GM19043 (cell line): ENCODE data around the gene COL6A3.

Experiments
- ATAC-seq: cut with Tn5 transposase; IDR thresholded peaks from one replicate; pipeline ENCODE4 v1.9.1; 2021; ENCODE audit warnings: low read depth; ENCODE audit not compliant: unreplicated experiment

Gene COL6A3

GRCh38 chr2:237441605-237442274 is 27.8 kb upstream of the COL6A3 start:
- ATAC-seq: no peak

- no peak for ATAC-seq
Observed at GRCh38 chr2:237440819-237441281, 26.9 kb upstream of the COL6A3 start.

GRCh38 chr2:237438080-237438940 is 24.3 kb upstream of the COL6A3 start:
- ATAC-seq: no peak

DNA sequence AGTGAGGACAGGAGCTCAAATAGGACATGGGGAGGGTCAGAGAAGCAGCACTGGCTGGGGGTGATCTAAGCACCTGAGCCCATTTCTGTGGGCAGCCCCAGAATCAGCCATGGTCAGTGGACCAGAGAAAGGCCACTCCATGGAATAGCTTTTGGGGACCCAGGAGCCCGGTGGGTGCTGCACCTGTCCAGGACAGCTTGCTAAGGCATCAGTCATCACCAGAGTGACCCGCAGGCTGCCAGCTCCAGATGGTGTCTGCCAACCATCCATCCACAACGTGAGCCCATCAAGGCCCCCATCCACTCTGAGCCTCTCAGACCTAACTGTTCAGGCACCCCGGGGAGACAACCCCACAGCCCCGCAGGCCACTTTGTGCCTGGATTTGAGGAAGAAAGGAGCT is 23.6 kb upstream of the COL6A3 start:
- no peak for ATAC-seq

GRCh38 chr2:237435844-237436587 is 22.1 kb upstream of the COL6A3 start:
- no peak for ATAC-seq

GRCh38 chr2:237434866-237435311 is 20.9 kb upstream of the COL6A3 start:
- ATAC-seq: no peak

DNA sequence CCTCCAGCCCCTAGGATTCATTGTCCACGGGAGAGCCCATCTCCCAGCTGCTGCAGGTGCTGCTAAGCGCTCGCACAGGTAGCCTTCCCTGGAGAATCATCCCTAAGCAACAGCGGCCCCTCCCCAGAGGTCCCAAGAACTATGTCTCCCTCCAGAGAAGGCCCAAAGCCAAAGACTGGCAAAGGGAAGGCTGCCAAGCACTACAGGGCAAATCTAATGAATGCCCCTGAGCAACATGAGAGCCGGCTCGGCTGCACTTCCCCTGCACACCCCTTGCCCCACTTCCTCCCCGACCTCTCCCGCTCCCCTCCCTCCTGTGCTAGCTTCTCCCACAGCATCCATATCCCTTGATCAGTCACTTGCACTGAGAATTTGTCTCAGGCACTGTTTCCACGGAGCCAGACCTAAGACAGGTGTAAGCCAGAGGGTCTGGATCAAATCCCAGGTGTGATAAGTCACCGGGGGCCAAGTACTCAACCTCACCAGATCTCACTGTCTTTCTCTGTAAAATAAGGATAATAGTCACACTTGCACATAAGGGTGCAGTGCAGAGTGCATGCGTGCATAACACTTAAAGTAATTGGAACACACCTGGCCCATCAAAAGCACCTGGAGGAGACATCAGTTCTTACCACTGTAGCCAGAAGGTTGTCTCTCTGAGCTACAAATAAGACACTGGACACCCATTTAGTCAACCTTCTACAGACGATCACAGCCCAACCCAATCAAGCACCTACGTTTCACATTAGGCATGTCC is 20.1 kb upstream of the COL6A3 start:
- ATAC-seq: no peak

- ATAC-seq: no peak
Observed at GRCh38 chr2:237432484-237433092, 18.6 kb upstream of the COL6A3 start.

DNA sequence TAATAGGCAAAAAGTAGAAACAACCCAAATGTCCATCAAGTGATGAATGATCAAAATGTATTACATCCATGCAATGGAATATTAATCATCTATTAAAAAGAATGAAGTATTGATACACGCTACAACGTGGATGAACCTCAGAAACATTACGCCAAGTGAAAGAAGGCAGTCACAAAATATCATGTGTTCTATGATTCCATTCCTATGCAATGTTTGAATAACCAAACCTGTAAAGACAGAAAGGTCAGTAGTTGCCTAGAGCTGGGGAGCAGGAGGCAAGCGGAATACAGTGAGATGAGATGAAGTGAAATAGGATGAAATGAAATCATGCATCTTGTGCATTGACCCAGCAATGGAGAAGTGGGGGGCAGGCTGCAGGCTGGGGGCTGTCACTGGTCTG is 17.9 kb upstream of the COL6A3 start:
- ATAC-seq: no peak

- no peak for ATAC-seq
Observed at GRCh38 chr2:237431372-237431771, 17.4 kb upstream of the COL6A3 start.

GRCh38 chr2:237430861-237431260 is 16.9 kb upstream of the COL6A3 start:
- ATAC-seq: no peak

DNA sequence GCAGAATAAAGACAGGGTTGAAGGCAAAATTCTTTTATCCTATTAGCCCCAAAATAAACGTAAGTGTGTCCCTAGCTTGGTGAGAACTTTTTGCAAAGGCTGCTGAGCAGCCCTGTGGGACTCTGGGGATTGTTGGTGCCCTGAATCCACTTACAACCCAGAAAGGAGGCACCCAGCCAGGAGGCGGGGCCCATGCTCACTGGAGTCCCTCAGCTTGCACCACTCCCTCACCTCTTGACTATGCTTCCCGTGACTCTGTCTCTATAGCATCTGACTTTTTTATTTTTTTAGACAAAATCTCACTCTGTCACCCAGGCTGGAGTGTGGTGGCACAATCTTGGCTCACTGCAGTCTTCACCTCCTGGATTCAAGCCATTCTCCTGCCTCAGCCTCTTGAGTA is 15.8 kb upstream of the COL6A3 start:
- ATAC-seq: no peak

- ATAC-seq: no peak
Observed at GRCh38 chr2:237427769-237428506, 14.0 kb upstream of the COL6A3 start.

DNA sequence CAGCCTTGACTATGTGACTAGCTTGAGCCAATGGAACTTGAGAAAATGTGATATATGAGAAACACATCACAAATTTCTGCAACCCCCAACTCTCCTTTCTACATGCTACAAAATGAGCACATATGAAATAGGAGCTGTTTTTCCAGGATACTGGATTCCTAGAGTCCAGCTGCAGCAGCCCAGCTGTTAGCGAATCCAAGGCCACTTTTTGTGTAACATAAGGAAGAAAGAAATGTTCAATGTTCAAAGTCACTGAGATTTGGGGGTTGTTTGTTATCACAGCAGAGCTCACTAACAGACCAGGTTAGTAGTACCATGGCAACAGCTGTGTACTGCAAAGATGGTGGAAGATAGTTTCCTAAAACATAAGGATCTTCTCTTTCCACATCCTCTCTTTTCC is 12.6 kb upstream of the COL6A3 start:
- no peak for ATAC-seq

DNA sequence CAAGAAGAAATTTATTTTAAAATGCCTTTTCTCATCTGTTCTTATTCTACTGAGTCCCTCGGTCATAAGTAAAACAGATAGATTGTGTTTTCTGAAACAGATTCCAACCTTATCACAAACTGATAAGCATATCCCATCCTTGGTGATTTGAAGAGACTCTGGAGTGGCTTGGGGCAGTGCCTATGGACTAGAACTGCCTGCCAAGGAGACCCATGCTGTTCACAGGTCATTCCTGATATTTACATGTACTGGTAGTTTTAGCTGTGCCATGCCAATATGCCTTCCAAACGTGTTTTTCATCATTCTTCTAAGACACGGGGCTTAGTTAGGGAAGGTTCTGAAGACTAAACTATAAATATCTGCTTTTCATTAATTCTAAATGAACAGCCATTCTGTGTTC is 11.4 kb upstream of the COL6A3 start:
- no peak for ATAC-seq

GRCh38 chr2:237424544-237424943 is 10.6 kb upstream of the COL6A3 start:
- no peak for ATAC-seq

DNA sequence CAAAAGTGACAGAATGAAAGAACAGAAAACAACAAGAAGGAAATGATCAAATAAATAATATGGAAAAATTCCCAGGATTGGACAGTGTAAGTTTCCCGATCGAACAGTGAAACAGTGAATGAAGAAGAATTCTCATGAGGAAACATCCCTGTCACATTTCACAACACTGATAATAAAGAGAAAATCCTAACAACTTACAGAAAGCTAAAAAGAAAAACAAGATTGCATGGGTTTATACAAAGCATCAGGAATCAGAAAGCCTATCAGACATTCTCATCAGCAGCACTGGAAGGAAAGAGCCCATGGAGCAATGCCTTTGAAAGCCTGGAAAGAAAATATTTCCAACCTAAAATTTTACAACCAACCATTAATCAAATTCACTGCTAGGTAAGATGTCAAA is 9.9 kb upstream of the COL6A3 start:
- no peak for ATAC-seq

GRCh38 chr2:237422309-237422708 is 8.3 kb upstream of the COL6A3 start:
- no peak for ATAC-seq

- ATAC-seq: no peak
Observed at GRCh38 chr2:237421542-237422116, 7.7 kb upstream of the COL6A3 start.
